CD4-positive, alpha-beta T cell (primary cell): ENCODE results near the gene SNAPC4. TPM values are rescaled to one million over a fixed set of nuclear protein-coding genes. Genes with fewer than 3 reads are reported as not detected.

Experiments
- ATAC-seq: fragments of 200-7000 bp; cut with Tn5 transposase; one replicate; pipeline ENCODE4 v1.10.0; 2022; ENCODE audit warnings: mild to moderate bottlenecking; ENCODE audit not compliant: poor library complexity
- CTCF ChIA-PET: fragments of 350-600 bp; sonication (Branson Sonifier 250); formaldehyde crosslinking; loops from one replicate; lab custom pipeline; 2021; ENCODE audit warnings: antibody characterized with exemption, inconsistent platforms; lab: Charles Lee
- POLR2A ChIA-PET: fragments of 350-600 bp; sonication (Branson Sonifier 250); formaldehyde crosslinking; loops from one replicate; lab custom pipeline; 2021; ENCODE audit warnings: antibody characterized with exemption, inconsistent platforms; lab: Charles Lee
- DNase-seq, 14 experiments: peaks; one replicate each; pipeline ENCODE4 v3.0.0-alpha.2; 2013 to 2020; ENCODE audit warnings: mixed read lengths in 2 of 14
- H3K27ac ChIP-seq, 2 donors: one replicate each; pipeline versions ENCODE4 v1.5.1 to v1.7.0; 2013; ENCODE audit warnings: low read length in 2 of 2, low read depth in 1 of 2, mild to moderate bottlenecking in 1 of 2
- H3K27me3 ChIP-seq, 2 experiments: 1 replicate in 1 of 2; 2 replicates in 1 of 2; pipeline versions ENCODE4 v1.6.1 to v1.7.0; 2013; ENCODE audit warnings: low read length in 2 of 2, control low read depth in 1 of 2, mild to moderate bottlenecking in 1 of 2, moderate library complexity in 1 of 2; ENCODE audit not compliant: insufficient read depth in 2 of 2, control insufficient read depth in 1 of 2
- H3K36me3 ChIP-seq: one replicate; pipeline ENCODE4 v1.6.1; 2013; ENCODE audit warnings: low read length, control low read depth; ENCODE audit not compliant: insufficient read depth
- H3K4me1 ChIP-seq: one replicate; pipeline ENCODE4 v1.6.1; 2013; ENCODE audit warnings: low read length, control low read depth; ENCODE audit not compliant: insufficient read depth
- H3K4me3 ChIP-seq: one replicate; pipeline ENCODE4 v1.5.1; 2013; ENCODE audit warnings: mild to moderate bottlenecking, low read length, moderate library complexity
- H3K9me3 ChIP-seq, 2 experiments: 1 replicate in 1 of 2; 2 replicates in 1 of 2; pipeline versions ENCODE4 v1.6.1 to v1.7.0; 2013; ENCODE audit warnings: low read length in 2 of 2, mild to moderate bottlenecking in 2 of 2, control low read depth in 1 of 2, moderate library complexity in 1 of 2; ENCODE audit not compliant: control insufficient read depth in 1 of 2, insufficient read depth in 1 of 2
- H3K27ac Mint-ChIP-seq: one replicate; pipeline ENCODE4 v1.8.0; 2020; ENCODE audit warnings: mixed read lengths
- H3K27me3 Mint-ChIP-seq: one replicate; pipeline ENCODE4 v1.8.0; 2021; ENCODE audit warnings: mixed read lengths
- H3K36me3 Mint-ChIP-seq: one replicate; pipeline ENCODE4 v1.8.0; 2021; ENCODE audit warnings: low read depth, mixed read lengths
- H3K4me1 Mint-ChIP-seq: one replicate; pipeline ENCODE4 v1.8.0; 2021; ENCODE audit warnings: low read depth, mixed read lengths
- H3K4me3 Mint-ChIP-seq: one replicate; pipeline ENCODE4 v1.8.0; 2020; ENCODE audit warnings: mild to moderate bottlenecking, mixed read lengths
- H3K9me3 Mint-ChIP-seq: one replicate; pipeline ENCODE4 v1.8.0; 2020; ENCODE audit warnings: mixed read lengths
- CTCF ChIP-seq: fragments of 200-600 bp; IDR thresholded peaks from one replicate; pipeline ENCODE4 v1.8.0; 2022; ENCODE audit warnings: antibody characterized with exemption, mild to moderate bottlenecking
- intact Hi-C, 2 experiments: fragments of 100-400 bp; cut with DNase I in 1 of 2; cut with micrococcal nuclease in 1 of 2; formaldehyde crosslinking; loops; one replicate each; pipeline versions ENCODE4 v1.15.1 to v1.9.0; 2023 to 2025; cut with DNase I, micrococcal nuclease
- total RNA-seq, 174 experiments: library from RNA in 2 of 174; stranded (reverse) in 2 of 174; gene quantifications; one replicate each; pipeline ENCODE4 v1.2.3 and lab custom pipeline; 2021 to 2026

The SNAPC4 gene
- total RNA-seq, 2 experiments from 2014 or later = 7.7 to 8.0 TPM

- ATAC-seq (no peak), DNase-seq (peak in 1 of 14 experiments; percentile 18)
- Mint-ChIP-seq H3K9me3 (no peaks in the 10 kb centered on the region), H3K36me3 (peaks cover 62% of the 10 kb centered on the region), H3K27ac (no peak overlapping the region), H3K4me1 (peaks cover 17% of the 10 kb centered on the region), H3K4me3 (peak overlapping the region; percentile 70), H3K27me3 (no peaks in the 10 kb centered on the region)
- POLR2A ChIA-PET = no interaction called here
- Histone ChIP-seq H3K36me3 (peaks cover 53% of the 10 kb centered on the region), H3K27ac (no peak overlapping the region), H3K27me3 (no peaks in the 10 kb centered on the region), H3K4me1 (peaks cover 27% of the 10 kb centered on the region), H3K4me3 (no peak overlapping the region), H3K9me3 (no peaks in the 10 kb centered on the region)
- intact Hi-C loops = loop anchor here in 1 of 2 experiments (2.0 kb wide), 2 partner anchors 39 to 63 kb away; no protein-coding TSS in a partner anchor
- CTCF ChIA-PET = no interaction called here
- no peak for TF ChIP-seq CTCF
These were observed 41.8 kb upstream of the SNAPC4 start for GRCh38 chr9:136441681-136442245.

- Histone ChIP-seq H3K36me3 (peaks cover 48% of the 10 kb centered on the region), H3K27me3 (no peaks in the 10 kb centered on the region), H3K27ac (no peak overlapping the region), H3K4me3 (no peak overlapping the region), H3K9me3 (no peaks in the 10 kb centered on the region), H3K4me1 (peaks cover 30% of the 10 kb centered on the region)
- TF ChIP-seq CTCF = no peak
- Mint-ChIP-seq H3K27me3 (no peaks in the 10 kb centered on the region), H3K36me3 (peaks cover 57% of the 10 kb centered on the region), H3K4me1 (peaks cover 21% of the 10 kb centered on the region), H3K27ac (no peak overlapping the region), H3K9me3 (no peaks in the 10 kb centered on the region), H3K4me3 (peak overlapping the region; percentile 70)
- ChIA-PET CTCF (interaction anchor here (1.3 to 1.4 kb wide), 2 partner anchors 27 to 77 kb away, joined by 3 read pairs; partner anchors contain the start of gene DNLZ), POLR2A (no interaction called here)
- peak in 1 of 14 experiments; percentile 16 for DNase-seq
- ATAC-seq = no peak
- intact Hi-C loops = loop anchor here in 1 of 2 experiments (2.0 kb wide), 1 partner anchor 64 kb away; no protein-coding TSS in a partner anchor
These were observed 41.3 kb upstream of the SNAPC4 start for GRCh38 chr9:136441191-136441680.

GRCh38 chr9:136439481-136440408 lies 39.8 kb upstream of the SNAPC4 start, which contains the start of gene INPP5E:
TSS of gene INPP5E (minus strand) at chr9:136439845. CDS start at chr9:136439419, 426 bp downstream.
- H3K4me1 ChIP-seq = peaks cover 35% of the 10 kb centered on the region
- Mint-ChIP-seq H3K4me3 (peak within 1 kb of the TSS; percentile 97), H3K9me3 (no peaks in the 10 kb centered on the region), H3K4me1 (peaks cover 21% of the 10 kb centered on the region), H3K27ac (peak within 1 kb of the TSS; percentile 92), H3K36me3 (peaks cover 49% of the 10 kb centered on the region), H3K27me3 (no peaks in the 10 kb centered on the region)
- POLR2A ChIA-PET = interaction anchor here (1.8 kb wide), 1 partner anchor 36 kb away, joined by 6 read pairs; no protein-coding TSS in a partner anchor
- no peaks in the 10 kb centered on the region for H3K27me3 ChIP-seq
- peak within 1 kb of the TSS in 1 of 2 donors; percentile 29 for H3K27ac ChIP-seq
- peak; percentile 78 for ATAC-seq
- DNase-seq = peak; percentile 65 to 91 (median 82)
- peak; percentile 50 for TF ChIP-seq CTCF
- intact Hi-C loops = loop anchor here in 1 of 2 experiments (2.0 kb wide), 4 partner anchors 29 to 77 kb away; partner anchors contain the start of genes DNLZ, ENTR1, PMPCA and SNAPC4
- CTCF ChIA-PET = interaction anchor here (0.9 to 1.4 kb wide), 3 partner anchors 26 to 76 kb away, joined by 3 read pairs; partner anchors contain the start of gene DNLZ
- H3K36me3 ChIP-seq = peaks cover 42% of the 10 kb centered on the region
- H3K9me3 ChIP-seq = no peaks in the 10 kb centered on the region
- H3K4me3 ChIP-seq = peak within 1 kb of the TSS; percentile 71
